BLaER1 treated with 17β-estradiol and CSF1 and Interleukin-3, amounts not matched to agents 10 nM and 100 nM (cell line): Measurements from ENCODE around the gene SCAMP2.

Experiments used
- H3K27ac ChIP-seq, 11 experiments: shearing (Covaris generic); formaldehyde crosslinking; 2 replicates each; pipeline ENCODE4 v1.8.1; 2022
- H3K27me3 ChIP-seq, 11 experiments: shearing (Covaris generic); formaldehyde crosslinking; 2 replicates each; pipeline ENCODE4 v1.8.1; 2022
- H3K36me3 ChIP-seq, 11 experiments: shearing (Covaris generic); formaldehyde crosslinking; 2 replicates each; pipeline ENCODE4 v1.8.1; 2022
- H3K4me1 ChIP-seq, 10 experiments: shearing (Covaris generic); formaldehyde crosslinking; 2 replicates each; pipeline ENCODE4 v1.8.1; 2022
- H3K4me2 ChIP-seq, 11 experiments: shearing (Covaris generic); formaldehyde crosslinking; 2 replicates each; pipeline ENCODE4 v1.8.1; 2022
- H3K4me3 ChIP-seq, 10 experiments: shearing (Covaris generic); formaldehyde crosslinking; 2 replicates each; pipeline ENCODE4 v1.8.1; 2022
- H3K9ac ChIP-seq, 11 experiments: shearing (Covaris generic); formaldehyde crosslinking; 2 replicates each; pipeline ENCODE4 v1.8.1; 2022
- H3K9me3 ChIP-seq, 11 experiments: shearing (Covaris generic); formaldehyde crosslinking; replicated peaks in 1 of 11; 2 replicates each; pipeline ENCODE4 v1.8.1; 2022
- H4K20me1 ChIP-seq, 11 experiments: shearing (Covaris generic); formaldehyde crosslinking; 2 replicates each; pipeline ENCODE4 v1.8.1; 2022
- Cebpa-rat ChIP-seq, 11 experiments: shearing (Covaris generic); IDR thresholded peaks; 2 replicates each; pipeline ENCODE4 v1.8.1; 2022

SCAMP2 gene

GRCh38 chr15:74812533-74812932 lies 60.6 kb downstream of the SCAMP2 start, which contains the start of gene LMAN1L:
Gene LMAN1L (plus strand): TSS chr15:74812835. CDS start chr15:74812855, 20 bp downstream.
- Histone ChIP-seq H3K36me3 (no peaks in the 10 kb centered on the region), H3K27ac (no peak within 1 kb of the TSS), H3K4me2 (no peak within 1 kb of the TSS), H3K4me3 (no peak within 1 kb of the TSS), H4K20me1 (peaks cover 0 to 17% (median 0%) of the 10 kb centered on the region in 11 experiments; a peak in 2 of 22 replicates), H3K9ac (no peak within 1 kb of the TSS), H3K27me3 (no peaks in the 10 kb centered on the region), H3K4me1 (peaks cover 0 to 17% (median 3%) of the 10 kb centered on the region in 10 experiments; a peak in 7 of 20 replicates), H3K9me3 (no peaks in the 10 kb centered on the region)
- TF ChIP-seq Cebpa-rat (IDR thresholded peaks at IDR 0.05), result no peak

GRCh38 chr15:74809956-74810355 lies 63.2 kb downstream of the SCAMP2 start:
- Histone ChIP-seq H3K9ac (no peak overlapping the region), H3K27me3 (no peaks in the 10 kb centered on the region), H3K4me2 (no peak overlapping the region), H4K20me1 (peaks cover 0 to 35% (median 0%) of the 10 kb centered on the region in 11 experiments; a peak in 5 of 22 replicates), H3K4me1 (0 out of 20 replicates have a peak, but pooled peaks cover 0 to 7% (median 0%) of the 10 kb centered on the region in 10 experiments), H3K36me3 (peaks cover 0 to 8% (median 4%) of the 10 kb centered on the region in 11 experiments; a peak in 17 of 22 replicates), H3K27ac (no peak overlapping the region), H3K9me3 (no peaks in the 10 kb centered on the region), H3K4me3 (no peak overlapping the region)
- no peak for TF ChIP-seq Cebpa-rat (IDR thresholded peaks at IDR 0.05)

- Histone ChIP-seq H3K4me1 (0 out of 20 replicates have a peak, but pooled peaks cover 0 to 7% (median 0%) of the 10 kb centered on the region in 10 experiments), H3K27me3 (no peaks in the 10 kb centered on the region), H3K4me2 (no peak overlapping the region), H3K4me3 (no peak overlapping the region), H3K27ac (no peak overlapping the region), H3K36me3 (peaks cover 6 to 15% (median 10%) of the 10 kb centered on the region in 11 experiments), H3K9ac (no peak overlapping the region), H3K9me3 (no peaks in the 10 kb centered on the region), H4K20me1 (peaks cover 0 to 43% (median under 1%) of the 10 kb centered on the region in 11 experiments; a peak in 7 of 22 replicates)
- no peak for TF ChIP-seq Cebpa-rat (IDR thresholded peaks at IDR 0.05)
Measured at GRCh38 chr15:74809242-74809641, 63.9 kb downstream of the SCAMP2 start.

DNA sequence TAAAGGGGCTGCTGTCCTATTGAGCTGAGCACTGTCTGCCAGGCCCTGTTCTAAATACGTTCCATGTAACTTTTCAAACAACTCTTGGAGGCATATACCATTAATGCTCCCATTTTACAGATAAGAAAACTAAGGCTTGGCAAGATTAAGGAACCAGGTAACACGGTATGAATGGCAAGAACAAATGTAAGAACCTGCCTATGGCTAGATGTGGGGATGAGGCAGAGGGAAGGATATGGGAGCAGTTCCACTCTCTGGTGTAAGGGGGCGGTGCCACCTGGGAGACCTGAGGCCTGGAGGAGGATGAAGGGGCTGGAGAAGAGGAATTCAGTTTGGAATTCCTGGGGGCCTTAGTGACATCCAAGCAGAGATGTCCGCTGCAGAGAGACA lies 64.3 kb downstream of the SCAMP2 start:
- no peaks in the 10 kb centered on the region for H3K27me3 ChIP-seq
- H3K36me3 ChIP-seq, result peaks cover 10 to 19% (median 14%) of the 10 kb centered on the region in 11 experiments
- H3K27ac ChIP-seq, result no peak overlapping the region
- H3K9me3 ChIP-seq, result no peaks in the 10 kb centered on the region
- 0 out of 20 replicates have a peak, but pooled peaks cover 0 to 7% (median 0%) of the 10 kb centered on the region in 10 experiments for H3K4me1 ChIP-seq
- no peak overlapping the region for H3K4me2 ChIP-seq
- TF ChIP-seq Cebpa-rat (IDR thresholded peaks at IDR 0.05), result no peak
- H3K9ac ChIP-seq, result no peak overlapping the region
- peaks cover 0 to 47% (median 4%) of the 10 kb centered on the region in 11 experiments; a peak in 13 of 22 replicates for H4K20me1 ChIP-seq
- no peak overlapping the region for H3K4me3 ChIP-seq

GRCh38 chr15:74808078-74808839 lies 64.9 kb downstream of the SCAMP2 start:
- Histone ChIP-seq H3K9ac (no peak overlapping the region), H3K36me3 (peaks cover 15 to 25% (median 20%) of the 10 kb centered on the region in 11 experiments), H3K9me3 (no peaks in the 10 kb centered on the region), H3K27me3 (no peaks in the 10 kb centered on the region), H3K27ac (no peak overlapping the region), H3K4me2 (no peak overlapping the region), H4K20me1 (peaks cover 0 to 52% (median 10%) of the 10 kb centered on the region in 11 experiments; a peak in 15 of 22 replicates), H3K4me3 (no peak overlapping the region), H3K4me1 (0 out of 20 replicates have a peak, but pooled peaks cover 0 to 7% (median 0%) of the 10 kb centered on the region in 10 experiments)
- TF ChIP-seq Cebpa-rat (IDR thresholded peaks at IDR 0.05), result 0 out of 22 replicates have a peak, but pooled peaks of 1 of the 11 experiments have one; percentile 14

DNA sequence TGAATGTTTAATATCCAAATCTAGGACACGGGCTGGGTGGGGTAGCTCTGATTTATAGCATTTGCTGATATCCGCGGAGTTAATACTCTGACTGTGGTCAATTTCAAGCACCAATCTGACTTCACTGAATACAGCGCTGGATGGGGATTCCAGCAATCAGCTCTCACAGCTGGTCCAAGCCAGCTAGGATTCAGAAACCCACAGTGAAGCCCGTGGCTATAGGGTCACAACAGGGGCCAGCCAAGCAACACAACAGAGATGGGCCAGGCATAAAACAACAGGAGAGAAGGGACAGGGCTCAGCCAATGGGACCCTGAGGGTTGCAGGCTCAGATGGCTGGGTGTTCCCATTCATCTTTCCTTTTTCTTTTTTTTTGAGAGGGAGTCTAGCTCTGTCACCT lies 65.9 kb downstream of the SCAMP2 start:
- peaks cover 0 to 62% (median 19%) of the 10 kb centered on the region in 11 experiments; a peak in 18 of 22 replicates for H4K20me1 ChIP-seq
- no peak for TF ChIP-seq Cebpa-rat (IDR thresholded peaks at IDR 0.05)
- 0 out of 20 replicates have a peak, but pooled peaks cover 0 to 7% (median 0%) of the 10 kb centered on the region in 10 experiments for H3K4me1 ChIP-seq
- no peak overlapping the region for H3K4me3 ChIP-seq
- no peaks in the 10 kb centered on the region for H3K27me3 ChIP-seq
- H3K4me2 ChIP-seq, result no peak overlapping the region
- H3K9me3 ChIP-seq, result no peaks in the 10 kb centered on the region
- H3K27ac ChIP-seq, result no peak overlapping the region
- peaks cover 25 to 34% (median 30%) of the 10 kb centered on the region in 11 experiments for H3K36me3 ChIP-seq
- no peak overlapping the region for H3K9ac ChIP-seq

DNA sequence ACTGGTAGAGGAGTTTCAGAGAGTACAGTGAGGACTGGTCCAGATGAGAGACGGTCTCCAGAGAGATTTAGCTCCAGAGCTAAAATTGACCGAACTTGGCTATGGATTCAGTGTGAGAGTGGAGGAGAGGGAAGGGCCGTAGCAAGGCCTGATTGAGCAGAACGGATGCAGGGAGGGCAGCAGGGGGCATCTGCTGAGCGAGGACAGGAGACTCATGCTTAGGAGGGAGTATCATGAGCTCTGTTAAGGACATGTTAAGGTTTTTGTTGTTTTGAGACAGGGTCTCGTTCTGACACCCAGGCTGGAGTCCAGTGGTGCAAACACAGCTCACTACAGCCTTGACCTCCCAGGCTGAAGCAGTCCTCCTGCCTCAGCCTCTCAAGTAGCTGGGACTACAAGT lies 68.2 kb downstream of the SCAMP2 start:
- Histone ChIP-seq H3K36me3 (peaks cover 46 to 58% (median 52%) of the 10 kb centered on the region in 11 experiments), H3K4me3 (no peak overlapping the region), H4K20me1 (peaks cover 14 to 86% (median 43%) of the 10 kb centered on the region in 11 experiments), H3K4me2 (no peak overlapping the region), H3K9ac (no peak overlapping the region), H3K27ac (no peak overlapping the region; a peak in 1 of 22 replicates), H3K4me1 (peaks cover 2 to 14% (median 8%) of the 10 kb centered on the region in 10 experiments), H3K9me3 (no peaks in the 10 kb centered on the region), H3K27me3 (no peaks in the 10 kb centered on the region)
- TF ChIP-seq Cebpa-rat (IDR thresholded peaks at IDR 0.05), result no peak

- no peak for TF ChIP-seq Cebpa-rat (IDR thresholded peaks at IDR 0.05)
- no peak overlapping the region for H3K27ac ChIP-seq
Measured at GRCh38 chr15:74802862-74803447, 70.2 kb downstream of the SCAMP2 start.

GRCh38 chr15:74802290-74802689 lies 70.9 kb downstream of the SCAMP2 start:
- H3K36me3 ChIP-seq, result peaks cover 73 to 81% (median 77%) of the 10 kb centered on the region in 11 experiments
- no peak for TF ChIP-seq Cebpa-rat (IDR thresholded peaks at IDR 0.05)
- no peaks in the 10 kb centered on the region for H3K9me3 ChIP-seq
- H4K20me1 ChIP-seq, result peaks cover 41 to 93% (median 69%) of the 10 kb centered on the region in 11 experiments
- H3K4me3 ChIP-seq, result no peak overlapping the region
- H3K4me1 ChIP-seq, result peaks cover 28 to 37% (median 33%) of the 10 kb centered on the region in 10 experiments
- H3K27ac ChIP-seq, result no peak overlapping the region
- no peak overlapping the region for H3K4me2 ChIP-seq
- H3K9ac ChIP-seq, result peak overlapping the region in 2 of 11 experiments; percentile 6 to 41; a peak in 1 of 22 replicates
- no peaks in the 10 kb centered on the region for H3K27me3 ChIP-seq

More at GRCh38 chr15:74802862-74803447, 70.2 kb downstream of the SCAMP2 start:
- Histone ChIP-seq H3K4me3 (no peak overlapping the region), H3K4me2 (no peak overlapping the region), H4K20me1 (peaks cover 34 to 93% (median 62%) of the 10 kb centered on the region in 11 experiments), H3K9ac (no peak overlapping the region), H3K4me1 (peaks cover 22 to 30% (median 27%) of the 10 kb centered on the region in 10 experiments), H3K9me3 (no peaks in the 10 kb centered on the region), H3K36me3 (peaks cover 66 to 78% (median 71%) of the 10 kb centered on the region in 11 experiments), H3K27me3 (no peaks in the 10 kb centered on the region)
